Heart left ventricle (tissue), 13 donors: ENCODE data around the gene DSCAM.

Experiments
- CTCF ChIP-seq, 12 donors: fragments of 200-600 bp; sonication (generic) in 4 of 12; IDR thresholded peaks; one replicate each; pipeline versions ENCODE4 v1.5.0 to v1.8.0; 2018 to 2022; ENCODE audit warnings: antibody characterized with exemption in 12 of 12, mild to moderate bottlenecking in 5 of 12
- POLR2A ChIP-seq, 2 donors: fragments of 450-650 bp; IDR thresholded peaks; one replicate each; pipeline ENCODE4 v1.6.1; 2017; ENCODE audit warnings: antibody characterized with exemption in 2 of 2, mild to moderate bottlenecking in 2 of 2, moderate library complexity in 2 of 2
- donor health status: ischemic (EF 13 %, LVEDD 7.1; RV severe dilation, severe dysfunction).
- donor health status: DM: no; HTN: yes; CAD: no.
- donor health status: DM: no; HTN: no; CAD: no.
- donor health status: ischemic (EF 25% LVEDD 6.9; RV normal size, moderate dysfunction).
- donor health status: ischemic (EF 25% LVEDD 5.7; RV mildly dilated, moderate dysfunction).
- donor health status: ischemic (EF 35%, LVEDD 5.7; RV mildly dilated, moderate dysfunction).
- donor health status: nonischemic (EF 11% LVEDD 7.7; RV severe dilation, severe dysfunction).
- donor health status: DM: yes; HTN: yes; CAD: no.
- donor health status: PGD.
- donor health status: ischemic (EF 29% LVEDD 5.4; RV normal size, mild dysfunction).
- donor health status: nonischemic (EF 23%, LVEDD 6.1; RV moderate dilation, normal function).

- no peak for TF ChIP-seq POLR2A (IDR thresholded peaks at IDR 0.05)
- TF ChIP-seq CTCF (IDR thresholded peaks at IDR 0.05): no peak
Observed at GRCh38 chr21:40335704-40336103, 511.3 kb downstream of the DSCAM start.
